GM18520 (cell line): ENCODE data around the gene STMP1.

ENCODE experiments used
- ATAC-seq: cut with Tn5 transposase; IDR thresholded peaks from one replicate; pipeline ENCODE4 v1.9.1; 2021; ENCODE audit not compliant: unreplicated experiment

Gene STMP1

DNA sequence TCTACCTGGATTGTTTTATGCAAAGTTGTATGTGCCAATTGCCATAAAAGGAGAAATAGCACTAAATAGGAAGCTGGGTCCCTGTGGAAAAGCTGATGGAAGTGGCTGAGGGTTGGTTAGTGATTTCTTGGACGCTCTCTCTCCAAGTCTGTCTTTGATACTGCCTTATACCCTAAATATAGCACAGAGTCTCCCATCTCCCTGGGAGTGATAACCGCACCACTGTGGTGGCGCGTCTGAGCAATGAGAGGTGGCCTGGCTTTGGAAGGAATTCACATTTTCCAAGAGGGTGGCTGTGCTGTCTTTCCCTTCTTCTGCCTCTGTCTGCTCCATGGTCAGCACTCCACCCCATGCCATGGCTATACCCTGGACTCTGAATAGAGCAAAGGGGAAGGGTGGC, 31.2 kb downstream of the STMP1 start:
- ATAC-seq, result no peak

DNA sequence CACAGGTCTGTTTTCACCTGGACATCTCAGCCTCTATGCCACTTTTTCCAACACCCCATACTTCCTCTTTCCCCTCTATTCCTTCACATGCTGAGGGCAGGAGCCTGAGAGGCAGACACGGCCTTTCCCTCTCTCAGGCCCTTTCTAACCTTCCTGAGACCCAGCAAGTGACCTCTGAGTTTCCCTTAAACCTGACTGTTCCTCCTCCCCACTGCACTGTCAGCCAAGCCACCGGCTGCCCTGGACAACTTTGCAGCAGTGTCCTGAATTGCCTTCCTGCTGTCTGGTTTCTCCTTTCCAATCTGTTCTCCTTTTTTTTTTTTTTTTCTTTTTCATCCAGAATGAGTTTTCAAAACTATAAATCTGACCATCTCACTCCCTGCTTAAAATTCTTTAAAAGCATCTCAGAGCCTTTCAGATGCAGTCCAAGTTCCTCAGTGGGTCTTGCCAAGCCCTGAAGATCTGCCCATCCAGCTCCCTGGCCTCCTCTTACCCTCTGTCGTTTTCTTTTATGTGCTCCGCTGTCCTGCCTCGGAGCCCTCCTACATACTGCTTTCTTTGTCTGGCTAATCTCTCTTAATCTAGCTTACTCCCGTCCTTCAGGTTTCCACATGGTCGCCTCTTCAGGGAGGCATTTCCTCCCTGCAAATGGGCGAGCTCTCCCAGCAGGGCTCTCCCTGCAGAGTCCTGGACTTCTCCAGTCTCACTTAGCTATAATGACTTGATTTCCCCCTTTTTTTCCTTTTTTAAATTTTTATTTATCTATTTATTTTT, 35.1 kb downstream of the STMP1 start:
- ATAC-seq, result no peak

DNA sequence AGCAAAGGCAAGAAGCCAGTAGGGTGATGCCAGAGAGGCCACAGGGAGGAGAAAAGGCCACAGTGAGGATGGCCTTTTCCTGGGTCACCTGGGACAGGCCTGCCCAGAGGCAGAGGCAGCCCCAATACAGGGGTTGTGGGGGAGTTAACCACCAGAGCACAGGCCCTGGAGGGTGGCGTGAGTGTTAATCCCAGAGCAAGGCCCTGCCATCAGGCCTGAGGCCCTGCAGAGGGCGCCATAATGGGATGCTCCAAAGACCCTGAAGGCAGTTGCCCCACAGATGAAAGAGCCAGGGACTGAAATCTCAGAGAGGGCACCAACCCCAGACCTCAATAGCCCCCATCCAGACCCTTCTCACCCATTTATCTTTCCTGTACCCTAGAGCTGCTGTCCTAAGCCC, 41.8 kb downstream of the STMP1 start:
- no peak for ATAC-seq

DNA sequence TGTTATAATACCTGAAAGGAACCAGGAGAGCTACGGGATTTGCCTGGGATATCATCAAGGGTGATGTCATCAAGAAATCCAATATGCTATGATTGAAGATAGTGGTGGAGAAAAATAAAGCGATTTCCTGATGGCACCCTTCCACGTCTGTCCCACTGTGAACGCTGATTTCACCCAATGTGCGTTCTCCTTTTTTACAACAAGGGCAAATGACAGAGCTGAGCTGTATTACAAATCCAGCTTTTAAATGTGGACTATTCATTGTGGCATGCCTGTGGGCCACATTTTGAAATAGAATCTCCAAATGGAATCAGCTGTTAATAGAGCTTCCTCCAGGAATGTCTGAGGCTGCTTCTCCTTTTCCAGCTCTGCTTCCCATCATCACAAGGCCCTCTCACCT, 42.4 kb downstream of the STMP1 start:
- ATAC-seq, result no peak

DNA sequence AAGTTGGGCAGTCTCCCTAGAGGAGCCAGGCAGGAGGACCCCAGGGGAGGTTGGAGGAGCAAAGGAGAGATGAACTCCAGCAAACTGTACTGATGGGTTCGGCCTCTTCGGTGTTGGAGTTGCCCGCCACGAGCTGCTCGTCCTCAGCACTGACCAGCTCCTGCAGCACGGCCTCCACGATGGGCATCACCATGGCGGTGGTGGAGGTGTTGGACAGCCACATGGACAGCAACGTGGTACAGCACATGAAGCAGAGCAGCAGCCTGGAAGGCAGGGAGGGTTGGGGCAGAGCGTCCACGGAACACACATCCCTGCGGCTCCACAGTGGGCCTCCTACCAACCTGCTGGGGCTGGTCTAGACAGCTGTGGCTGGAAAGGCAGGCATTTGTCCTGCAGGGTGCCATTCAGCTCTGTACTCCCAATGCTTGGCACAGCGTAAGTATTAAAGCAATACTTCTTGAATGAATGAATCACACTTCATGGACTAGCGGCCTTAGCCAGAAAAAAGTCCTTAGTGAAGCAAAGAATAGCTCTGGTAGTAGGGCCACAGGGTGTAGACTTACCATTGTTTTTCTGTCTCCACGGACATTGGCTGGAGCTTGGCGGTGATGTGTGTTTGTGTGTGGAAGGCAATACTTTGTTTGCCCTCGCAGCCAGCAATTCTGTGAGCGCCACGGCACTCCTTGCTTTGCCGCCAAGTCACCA, 43.9 kb downstream of the STMP1 start:
- no peak for ATAC-seq

DNA sequence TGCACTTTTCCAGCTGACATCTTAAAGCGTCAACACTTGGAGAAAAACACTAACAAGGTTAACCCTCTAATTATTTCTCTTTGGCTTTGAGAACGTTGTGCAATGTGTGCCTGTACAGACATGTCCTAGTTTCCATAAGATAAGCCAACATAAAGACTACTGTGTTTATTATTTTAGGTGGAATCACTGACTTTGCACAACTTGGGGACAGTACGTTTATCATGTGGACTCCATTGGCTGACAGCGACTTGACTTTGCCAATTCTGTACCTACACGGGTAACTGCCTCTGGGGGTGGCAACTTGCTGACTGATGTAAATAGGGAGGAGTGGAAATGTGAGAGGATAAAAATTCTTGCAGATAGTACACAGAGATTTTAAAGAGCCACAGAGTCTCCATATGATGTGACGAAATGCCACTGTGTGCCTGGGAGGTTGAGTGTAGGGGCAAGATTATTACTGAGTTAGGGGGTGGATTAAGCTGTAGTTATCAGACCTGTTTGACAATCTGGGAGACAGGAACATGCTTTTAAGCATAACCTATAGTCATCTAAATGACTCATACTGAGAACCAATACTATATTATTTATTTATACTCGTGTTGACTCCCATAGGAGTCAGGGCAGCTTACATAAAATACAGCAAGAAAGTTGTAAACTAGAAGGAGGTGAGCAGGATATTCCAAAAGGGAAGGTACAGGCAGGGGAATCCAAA, 44.7 kb downstream of the STMP1 start:
- ATAC-seq, result no peak

DNA sequence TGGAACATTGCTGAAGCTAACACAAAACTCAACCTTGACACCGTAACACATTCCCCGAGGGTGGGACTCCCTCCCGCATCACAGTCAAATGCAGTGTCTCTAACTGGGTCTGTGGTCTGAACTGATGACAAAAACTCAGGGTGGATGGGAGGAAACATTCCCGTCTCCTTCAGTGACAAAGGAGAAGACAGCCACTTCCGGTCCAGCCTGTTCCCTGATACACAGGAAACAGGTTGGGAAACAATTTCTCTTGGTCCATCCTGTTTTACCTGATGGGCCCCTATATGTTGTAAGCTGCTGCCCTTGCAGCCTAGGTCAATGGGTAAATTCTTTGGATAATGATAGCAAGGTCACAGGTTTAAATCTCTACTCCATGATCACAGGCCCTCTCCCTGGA, 45.3 kb downstream of the STMP1 start:
- ATAC-seq, result no peak

DNA sequence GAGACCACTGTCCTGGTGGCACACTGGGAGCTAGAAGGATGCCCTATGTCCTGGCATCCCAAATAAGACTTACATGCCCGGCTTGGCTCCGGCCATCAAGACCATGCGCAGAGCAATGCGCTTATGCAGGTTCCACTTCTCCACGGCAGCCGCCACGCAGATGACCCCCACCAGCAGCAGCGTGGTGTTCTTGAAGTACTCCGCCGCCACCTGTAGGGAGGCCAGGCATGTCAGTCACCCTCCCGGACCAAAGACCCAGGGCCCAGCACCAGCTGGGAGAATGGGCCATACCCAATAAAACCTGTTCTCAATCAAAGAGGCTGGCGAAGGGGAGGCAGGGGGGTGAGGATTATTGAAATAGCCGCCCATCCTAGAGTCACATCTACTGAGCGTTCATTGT, 45.7 kb downstream of the STMP1 start:
- ATAC-seq, result no peak

DNA sequence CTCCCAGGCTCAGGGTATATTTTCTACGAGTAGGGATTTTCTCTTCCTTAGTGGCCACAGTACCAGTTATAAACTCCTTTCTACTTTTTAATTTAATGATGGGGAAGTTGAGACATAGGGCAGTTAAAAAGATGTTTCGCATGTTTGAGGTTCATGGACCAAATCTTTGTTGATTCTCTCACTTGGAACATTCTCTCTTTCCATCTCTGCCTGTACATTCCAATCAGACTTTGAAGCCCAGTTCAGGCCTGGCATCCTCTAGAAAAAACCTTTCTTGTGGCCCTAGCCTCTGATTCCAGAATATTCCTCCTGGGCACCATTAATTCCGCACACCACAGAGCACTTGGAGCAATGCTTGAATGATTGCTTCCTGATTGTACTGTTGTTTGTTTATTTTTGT, 47.2 kb downstream of the STMP1 start:
- ATAC-seq, result no peak

DNA sequence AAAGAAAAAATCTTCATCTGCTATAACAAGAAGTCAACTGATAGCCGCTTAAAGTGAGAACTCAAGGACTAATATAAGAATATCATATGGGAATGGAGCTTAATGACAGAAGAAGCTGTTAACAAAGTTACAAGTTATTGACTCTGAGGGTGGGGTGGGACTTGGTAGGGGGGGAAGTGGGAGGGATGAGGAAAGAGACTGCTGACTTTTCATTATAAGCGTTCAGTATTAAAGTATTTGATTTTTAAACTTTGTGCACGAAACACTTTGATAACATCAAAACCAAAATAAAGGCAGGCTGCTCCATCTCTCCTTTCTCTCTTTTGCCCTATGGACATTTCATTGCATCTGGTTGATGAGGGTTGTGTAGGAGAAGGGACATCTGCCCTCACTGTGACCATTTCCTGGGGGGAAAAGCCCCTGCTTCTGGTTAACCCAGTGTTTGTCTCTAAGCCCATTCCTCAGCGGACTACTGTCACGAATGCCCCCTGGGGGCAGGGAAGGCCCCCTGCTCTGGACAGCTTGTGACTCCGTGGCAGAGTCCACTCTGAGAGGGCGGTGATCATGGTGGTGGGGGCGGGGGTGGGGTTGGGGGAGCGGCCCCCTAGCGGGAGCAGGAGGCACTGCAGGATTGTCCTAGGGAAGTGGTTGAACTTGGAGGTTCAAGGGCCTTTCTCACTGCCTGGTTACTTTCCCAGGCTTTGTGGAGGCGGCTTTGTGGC, 48.3 kb downstream of the STMP1 start:
- ATAC-seq, result no peak

DNA sequence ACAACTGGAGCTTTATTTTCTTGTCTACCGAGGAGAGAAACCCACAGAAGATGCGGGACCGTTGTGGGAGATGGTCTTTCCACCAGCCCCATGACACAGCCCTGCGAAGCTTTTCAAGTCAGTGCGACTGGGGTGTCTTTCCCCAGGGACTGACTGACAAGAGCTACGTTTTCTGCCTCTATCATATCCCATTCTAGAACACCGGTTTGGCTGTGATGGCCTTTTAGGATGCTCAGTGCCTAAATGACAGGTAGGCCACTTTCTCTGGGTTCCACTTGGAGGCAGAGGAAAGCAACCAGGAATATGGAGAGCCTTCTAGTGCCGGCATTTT, 48.8 kb downstream of the STMP1 start:
- ATAC-seq, result no peak

DNA sequence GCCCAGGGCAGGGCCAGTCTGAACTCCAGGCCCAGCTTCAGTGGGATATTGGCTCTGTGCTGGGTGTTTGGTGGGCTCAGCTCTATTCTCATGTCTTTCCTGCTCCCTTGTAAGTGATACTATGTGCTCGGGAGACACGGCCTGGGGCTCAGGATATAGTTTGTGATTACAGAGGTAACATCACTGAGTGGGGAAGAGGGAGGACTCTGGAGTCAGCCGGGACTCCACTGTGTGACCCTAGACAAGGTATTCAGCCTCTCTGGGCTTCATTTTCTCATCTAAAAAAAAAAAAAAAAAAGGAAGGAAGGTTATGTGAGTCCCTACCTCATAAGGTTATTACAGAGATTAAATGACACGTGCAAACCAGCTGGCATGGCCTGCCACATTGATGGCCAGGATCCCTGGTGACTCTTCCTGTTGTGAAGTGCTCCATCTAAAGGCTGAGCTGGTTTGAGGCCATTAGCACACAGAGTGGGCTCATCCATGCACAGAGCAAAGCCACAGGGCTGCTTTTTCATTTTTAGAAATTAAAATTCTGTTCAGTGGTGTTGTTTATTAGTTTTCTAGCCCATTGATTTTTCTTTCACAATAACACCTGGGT, 50.0 kb downstream of the STMP1 start:
- ATAC-seq, result no peak

DNA sequence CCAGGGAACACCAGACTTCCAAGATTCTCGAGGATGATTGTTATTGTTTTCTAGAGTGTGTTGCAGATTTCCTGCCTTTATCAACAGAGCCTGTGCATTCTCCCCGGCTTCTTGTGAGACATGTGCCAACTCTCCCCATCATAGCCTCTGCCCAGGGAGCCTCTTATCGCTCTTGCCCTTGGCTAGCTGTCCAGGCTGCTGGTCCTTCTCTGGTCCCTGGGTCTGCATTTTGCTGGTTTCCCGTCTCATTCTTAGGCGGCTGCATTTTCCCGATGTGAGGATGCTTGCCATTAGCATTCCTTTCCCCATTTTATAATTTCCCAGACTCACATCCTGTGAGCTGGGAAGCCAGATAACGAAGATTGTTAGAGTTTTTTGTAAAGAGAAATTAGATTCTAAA, 50.5 kb downstream of the STMP1 start:
- ATAC-seq, result no peak

DNA sequence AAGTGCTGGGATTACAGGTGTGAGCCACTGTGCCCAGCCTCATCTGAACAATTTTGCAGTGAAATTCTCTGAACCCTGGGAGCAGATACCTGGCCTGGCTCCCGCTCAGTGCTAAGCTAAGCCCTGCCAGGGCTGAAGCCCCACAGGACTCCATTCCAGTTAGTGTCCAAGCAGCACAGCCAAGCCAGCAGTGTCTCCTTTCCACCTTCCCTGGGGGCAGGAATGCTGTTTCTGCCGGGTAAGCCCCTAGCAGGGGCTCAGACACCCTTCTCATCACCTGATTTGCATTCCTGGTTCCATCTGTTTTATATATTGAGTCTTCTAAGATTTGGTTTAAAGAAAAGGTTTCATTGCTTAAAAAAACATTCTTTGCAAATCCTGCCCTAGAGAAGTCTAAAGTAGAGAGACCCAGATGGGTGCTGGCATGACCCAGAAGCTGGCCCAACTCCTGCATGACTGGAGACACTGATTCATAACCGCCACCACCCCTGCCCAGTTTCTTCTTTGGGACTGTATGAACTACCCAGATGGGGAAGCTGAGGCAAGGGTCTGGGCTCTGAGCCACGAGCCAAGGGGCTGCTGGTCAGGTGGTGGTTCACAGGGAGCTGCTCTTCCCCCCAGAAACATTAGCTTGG, 51.6 kb downstream of the STMP1 start:
- no peak for ATAC-seq

DNA sequence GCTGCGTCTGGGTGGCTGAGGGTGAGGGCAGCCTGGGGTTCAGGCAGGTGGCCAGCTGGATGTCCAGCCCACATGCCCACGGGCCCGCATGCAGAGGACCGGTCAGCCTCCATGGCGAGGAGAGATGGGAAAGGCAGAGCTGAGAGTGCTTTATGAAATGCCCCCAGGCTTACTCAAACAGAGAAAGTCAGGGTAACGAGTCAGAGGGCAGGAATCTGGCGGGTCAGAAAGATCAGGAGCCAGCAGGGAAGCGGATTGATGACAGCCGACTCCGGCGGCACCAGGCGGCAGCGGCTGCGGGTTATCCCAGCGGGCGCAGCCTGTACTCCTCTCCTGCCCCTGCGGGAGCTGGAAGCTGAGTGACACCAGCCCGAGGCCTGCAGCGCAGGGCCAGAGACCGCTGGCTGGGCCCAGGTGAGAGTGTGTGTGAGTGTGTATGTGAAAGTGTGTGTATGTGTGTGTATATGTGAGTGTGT, 52.3 kb downstream of the STMP1 start:
- ATAC-seq, result no peak

DNA sequence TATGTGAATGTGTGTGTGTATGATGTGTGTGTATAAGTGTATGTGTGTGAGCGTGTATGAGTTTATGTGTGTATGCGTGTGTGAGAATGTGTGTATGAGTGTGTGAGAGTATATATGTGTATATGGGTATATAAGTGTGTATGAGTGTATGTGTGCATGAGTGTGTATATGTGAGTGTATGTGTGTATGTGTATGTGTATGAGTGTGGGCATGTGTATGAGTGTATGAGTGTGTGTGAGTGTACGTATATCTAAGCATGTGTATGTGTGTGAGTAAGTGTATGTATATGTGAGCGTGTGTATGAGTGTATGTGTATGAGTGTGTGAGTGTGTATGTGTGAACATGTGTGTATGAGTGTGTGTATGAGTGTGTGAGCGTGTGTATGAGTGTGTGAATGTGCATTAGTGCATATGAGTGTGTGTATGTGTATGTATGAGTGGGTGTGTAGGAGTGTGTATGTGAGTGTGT, 52.8 kb downstream of the STMP1 start:
- ATAC-seq, result no peak

DNA sequence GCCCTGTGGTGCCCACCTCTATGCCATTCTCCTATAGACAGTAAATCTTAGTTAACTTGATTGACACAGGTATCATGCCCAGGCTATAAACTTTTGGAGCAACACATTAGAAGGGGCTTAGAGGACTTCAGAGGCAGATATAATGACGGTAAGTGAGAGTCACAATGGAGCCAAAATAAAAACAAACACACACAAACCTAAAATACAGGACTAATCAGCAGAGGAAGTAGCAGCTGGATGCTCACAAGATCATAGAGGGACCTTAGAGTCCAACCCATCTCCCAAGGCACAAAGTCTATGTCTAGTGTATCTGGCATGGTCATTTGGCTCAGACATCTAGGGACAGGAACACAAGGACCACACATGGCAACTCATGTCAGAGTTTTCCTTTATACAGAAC, 53.4 kb downstream of the STMP1 start:
- ATAC-seq, result no peak

DNA sequence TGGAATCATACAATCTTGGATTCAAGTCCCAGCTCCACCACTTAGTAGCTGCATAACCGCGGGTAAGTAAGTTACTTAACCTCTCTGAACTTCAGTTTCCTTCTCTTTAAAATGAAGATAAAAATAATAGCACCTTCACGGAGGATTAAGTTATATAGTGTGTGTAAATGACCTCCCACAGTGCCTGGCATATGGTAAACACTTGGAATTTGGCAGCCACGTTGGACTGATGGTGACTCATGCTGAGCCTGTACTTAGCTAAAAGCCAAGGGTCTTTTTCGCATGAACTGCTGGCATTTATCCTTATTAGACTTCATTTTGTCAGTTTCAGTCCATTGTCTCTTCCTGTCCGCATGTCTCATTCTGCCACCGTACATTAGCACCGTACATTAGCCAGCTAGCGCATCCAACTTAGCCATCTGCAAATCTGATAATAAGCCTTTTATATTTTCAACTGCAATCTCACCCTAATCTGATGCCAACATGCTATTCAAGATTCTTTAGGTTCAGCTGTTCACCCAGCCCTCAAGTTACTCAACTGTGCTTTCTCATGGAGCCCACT, 54.4 kb downstream of the STMP1 start:
- no peak for ATAC-seq

DNA sequence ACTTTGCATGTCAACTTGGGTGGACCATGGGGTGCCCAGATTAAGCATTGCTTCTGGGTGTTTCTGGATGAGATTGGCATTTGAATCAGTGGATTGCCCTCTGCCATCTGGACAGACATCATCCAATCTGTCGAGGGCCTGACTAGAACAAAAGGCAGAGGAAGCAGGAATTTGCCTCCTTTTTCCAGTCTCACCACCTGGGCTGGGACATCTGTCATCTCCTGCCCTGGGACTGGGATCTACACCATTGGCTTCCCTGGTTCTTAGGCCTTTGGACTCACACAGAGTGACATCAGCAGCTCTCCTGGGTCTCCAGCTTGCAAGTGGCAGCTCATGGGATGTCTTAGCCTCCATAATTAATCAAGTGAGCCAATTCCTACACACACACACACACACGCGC, 55.4 kb downstream of the STMP1 start:
- no peak for ATAC-seq

DNA sequence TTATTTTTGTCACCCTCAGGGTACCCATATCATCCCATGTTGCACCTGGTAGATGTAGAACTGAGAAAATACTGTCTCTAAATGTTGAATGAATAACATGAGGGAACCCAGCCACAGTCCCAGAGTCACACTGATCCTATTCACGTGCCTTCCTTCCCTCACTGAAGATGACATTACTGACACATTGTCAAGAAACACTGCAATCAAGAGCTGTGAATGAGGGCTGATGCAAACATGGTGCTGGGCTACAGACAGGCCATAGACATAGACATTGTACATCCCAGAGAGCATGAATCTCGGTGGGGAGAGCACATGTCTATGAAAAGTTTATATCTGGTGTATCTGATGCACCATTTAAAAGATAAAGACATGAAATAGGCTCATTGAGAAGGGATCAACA, 55.9 kb downstream of the STMP1 start:
- no peak for ATAC-seq
